ENCODE measurements around the gene ROR2. TPM values are rescaled to one million over a fixed set of nuclear protein-coding genes. Genes with fewer than 3 reads are reported as not detected.

ROR2 gene
- total RNA-seq, 4 donors from 2014 or later = 0.19 to 1.7 (median 0.38) TPM

DNA sequence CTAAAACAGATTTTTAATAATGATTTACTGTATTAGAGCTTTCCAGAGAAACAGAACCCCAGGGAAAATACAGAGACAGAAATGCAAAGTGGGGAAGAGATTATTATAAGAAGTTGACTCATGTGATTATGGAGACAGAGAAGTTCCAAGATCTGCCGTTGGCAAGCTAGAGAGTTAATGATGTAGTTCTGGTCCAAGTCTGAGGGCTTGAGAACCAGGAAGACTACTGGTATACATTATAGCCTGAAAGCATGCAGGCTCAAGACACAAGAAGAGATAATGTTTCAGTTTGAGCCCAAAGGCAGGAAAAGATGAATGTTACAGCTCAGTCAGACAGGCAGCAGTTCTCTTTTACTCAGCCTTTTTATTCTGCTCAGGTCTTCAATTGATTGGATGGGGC lies 427.5 kb downstream of the ROR2 start:
- TF ChIP-seq, protein P1, sequence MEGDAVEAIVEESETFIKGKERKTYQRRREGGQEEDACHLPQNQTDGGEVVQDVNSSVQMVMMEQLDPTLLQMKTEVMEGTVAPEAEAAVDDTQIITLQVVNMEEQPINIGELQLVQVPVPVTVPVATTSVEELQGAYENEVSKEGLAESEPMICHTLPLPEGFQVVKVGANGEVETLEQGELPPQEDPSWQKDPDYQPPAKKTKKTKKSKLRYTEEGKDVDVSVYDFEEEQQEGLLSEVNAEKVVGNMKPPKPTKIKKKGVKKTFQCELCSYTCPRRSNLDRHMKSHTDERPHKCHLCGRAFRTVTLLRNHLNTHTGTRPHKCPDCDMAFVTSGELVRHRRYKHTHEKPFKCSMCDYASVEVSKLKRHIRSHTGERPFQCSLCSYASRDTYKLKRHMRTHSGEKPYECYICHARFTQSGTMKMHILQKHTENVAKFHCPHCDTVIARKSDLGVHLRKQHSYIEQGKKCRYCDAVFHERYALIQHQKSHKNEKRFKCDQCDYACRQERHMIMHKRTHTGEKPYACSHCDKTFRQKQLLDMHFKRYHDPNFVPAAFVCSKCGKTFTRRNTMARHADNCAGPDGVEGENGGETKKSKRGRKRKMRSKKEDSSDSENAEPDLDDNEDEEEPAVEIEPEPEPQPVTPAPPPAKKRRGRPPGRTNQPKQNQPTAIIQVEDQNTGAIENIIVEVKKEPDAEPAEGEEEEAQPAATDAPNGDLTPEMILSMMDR (IDR thresholded peaks at IDR 0.05; ENCODE audit: low read depth) = no peak

DNA sequence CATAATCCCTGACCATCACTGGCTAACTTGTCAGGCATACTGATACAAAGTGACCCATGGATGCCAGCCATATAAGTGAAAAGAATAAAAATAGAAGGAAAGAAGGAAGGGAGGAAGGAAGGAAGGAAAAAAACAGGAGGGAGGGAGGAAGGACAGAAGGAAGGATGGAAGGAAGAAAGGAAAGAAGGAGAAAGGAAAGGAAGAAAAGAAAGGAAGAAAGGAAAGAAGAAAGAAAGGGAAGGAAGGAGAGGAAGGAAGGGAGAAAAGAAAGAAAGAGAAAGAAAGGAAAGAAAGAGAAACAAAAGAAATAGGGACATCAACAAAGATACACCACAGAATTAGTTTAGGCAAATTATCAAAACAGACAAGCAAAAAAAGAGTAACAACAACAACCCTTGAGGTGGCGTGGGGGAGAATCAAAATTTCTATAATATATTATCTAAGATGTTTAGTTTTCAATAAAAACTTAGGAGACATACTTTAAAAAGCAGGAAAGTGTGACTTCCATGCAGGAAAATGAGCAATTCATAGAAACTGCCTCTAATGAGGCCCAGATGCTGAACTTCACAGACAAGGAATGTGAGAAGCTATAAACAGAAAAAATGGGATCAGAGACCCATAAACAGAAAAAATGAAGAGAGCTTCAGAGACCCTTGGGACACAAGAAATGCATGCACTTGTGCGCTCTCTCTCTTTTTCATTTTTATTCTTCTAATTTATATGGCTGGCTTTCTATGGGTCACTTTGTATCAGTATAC lies 430.3 kb downstream of the ROR2 start:
- TF ChIP-seq, protein P1 (IDR thresholded peaks at IDR 0.05; ENCODE audit: low read depth) = no peak

DNA sequence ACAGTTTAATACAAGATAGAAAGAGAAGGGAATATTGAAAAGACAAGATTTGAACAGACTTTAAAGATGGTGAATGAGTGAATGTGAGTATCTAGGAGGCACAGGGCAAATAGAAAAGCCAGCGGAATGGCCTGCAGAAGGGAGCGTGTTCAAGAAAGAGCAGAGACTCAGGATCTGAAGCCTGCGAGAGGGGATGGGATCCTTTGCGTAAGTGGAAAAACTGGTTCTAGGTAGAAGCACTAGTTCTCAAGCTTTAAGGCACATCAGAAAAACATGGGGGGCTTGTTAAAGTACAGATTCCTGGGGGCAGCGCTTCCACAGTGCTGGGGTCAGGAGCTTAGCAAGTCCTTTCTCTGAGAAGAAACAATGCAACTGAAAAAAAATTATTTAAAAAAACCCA lies 431.6 kb downstream of the ROR2 start:
- TF ChIP-seq, protein P1 (IDR thresholded peaks at IDR 0.05; ENCODE audit: low read depth) = no peak

DNA sequence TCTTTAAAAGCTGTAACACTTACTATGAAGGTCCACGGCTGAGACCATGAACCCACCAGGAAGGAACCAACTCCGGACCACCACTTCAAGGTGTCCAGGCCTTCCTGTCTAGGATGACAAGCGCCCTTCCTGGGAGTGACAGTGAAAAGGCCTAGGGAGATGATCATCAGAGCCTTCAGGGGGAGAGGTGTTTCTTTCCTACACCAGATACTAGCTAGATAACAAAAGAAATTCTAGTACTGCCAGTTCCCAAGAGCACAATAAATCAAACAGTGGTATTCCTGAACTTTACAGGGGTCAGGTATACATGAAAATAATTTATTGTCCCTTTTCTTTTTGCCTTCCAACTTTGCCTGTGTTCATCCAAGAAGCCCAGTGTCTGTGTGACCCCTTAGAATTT lies 432.2 kb downstream of the ROR2 start:
- TF ChIP-seq, protein P1 (IDR thresholded peaks at IDR 0.05; ENCODE audit: low read depth) = no peak

DNA sequence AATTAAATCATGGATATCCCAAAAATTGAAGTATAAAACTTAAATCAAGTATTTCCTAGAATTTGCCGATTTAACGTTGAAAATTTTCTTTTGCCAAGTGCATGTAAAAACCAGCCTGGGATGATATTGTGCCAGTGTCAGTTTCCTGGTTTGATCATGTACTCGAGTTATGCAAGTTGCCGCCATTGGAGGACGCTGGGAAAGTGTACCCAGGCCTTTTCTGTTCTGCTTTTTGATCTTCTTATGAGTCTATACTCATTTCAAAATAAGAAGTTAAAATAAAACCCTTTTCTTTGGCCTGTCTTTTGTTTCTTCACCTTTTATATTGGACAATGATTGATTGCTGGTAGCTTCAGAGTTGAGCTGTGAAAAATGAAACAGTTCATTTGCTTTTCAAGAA lies 433.3 kb downstream of the ROR2 start:
- TF ChIP-seq, protein P1 (IDR thresholded peaks at IDR 0.05; ENCODE audit: low read depth) = no peak

DNA sequence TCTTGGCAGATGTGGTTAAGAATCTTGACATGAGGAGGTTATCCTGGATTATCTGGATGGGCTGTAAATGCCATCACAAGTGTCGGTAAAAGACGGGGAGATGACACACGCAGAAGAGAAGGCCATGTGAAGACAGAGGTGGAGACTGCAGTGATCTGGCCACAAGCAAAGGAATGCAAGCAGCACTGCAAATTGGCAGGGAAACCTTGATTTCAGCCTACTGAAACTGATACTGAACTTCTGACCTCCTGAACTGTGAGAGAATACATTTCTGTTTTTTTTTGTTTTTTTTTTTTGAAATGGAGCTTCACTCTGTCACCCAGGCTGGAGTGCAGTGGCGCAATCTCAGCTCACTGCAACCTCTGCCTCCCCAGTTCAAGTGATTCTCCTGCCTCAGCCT lies 433.9 kb downstream of the ROR2 start:
- TF ChIP-seq, protein P1 (IDR thresholded peaks at IDR 0.05; ENCODE audit: low read depth) = no peak

DNA sequence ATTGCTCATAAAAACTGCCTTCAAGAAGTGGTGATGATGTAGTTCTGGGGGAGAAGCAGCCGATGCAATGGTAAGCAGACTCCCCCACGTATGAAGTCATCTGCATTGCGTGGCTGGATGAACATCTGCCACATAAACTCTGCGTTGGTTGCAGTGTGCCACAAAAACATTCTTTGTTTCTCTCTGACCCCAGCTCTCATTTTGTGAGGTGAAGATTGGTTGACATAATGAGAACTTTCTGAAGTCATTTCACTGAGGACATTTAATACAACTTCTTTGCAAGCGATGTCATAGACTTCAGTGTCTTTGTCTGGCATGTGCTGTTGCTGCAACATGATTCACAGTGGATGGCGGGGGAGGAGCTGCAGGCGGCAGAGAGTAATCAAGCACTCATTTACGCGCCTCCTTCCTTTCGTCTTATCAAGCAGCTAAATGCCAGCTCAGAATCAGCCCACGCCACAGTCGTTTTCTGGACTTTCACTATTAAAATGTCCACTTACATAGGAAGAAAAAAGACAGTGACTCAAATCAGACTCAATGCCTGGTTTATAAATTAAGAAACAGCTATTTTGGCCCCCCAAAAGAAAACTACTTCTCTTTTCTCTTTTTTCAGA lies 434.8 kb downstream of the ROR2 start:
- TF ChIP-seq, protein P1 (IDR thresholded peaks at IDR 0.05; ENCODE audit: low read depth) = no peak

Small RNA genes within 50 kb of the gene (small RNA-seq; reads per million reads assigned to genes)
- gene MIR3910-1 = not detected

Other genes with a start within 250 kb of the ROR2 start
- 100 to 1,000 TPM in 1 of 4 donors, 10 to 100 TPM in 3; 72.9 to 102 (median 89.7) TPM for gene SPTLC1, start 165.2 kb upstream of the ROR2 start, total RNA-seq